K562 (cell line): ENCODE results near the gene HIRIP3. TPM values are rescaled to one million over a fixed set of nuclear protein-coding genes. Genes with fewer than 3 reads are reported as not detected.

Source experiments
- CREB1 ChIP-seq, 2 experiments: sonication (generic) in 1 of 2; formaldehyde crosslinking in 1 of 2; IDR thresholded peaks; 2 replicates each; pipeline versions ENCODE4 v1.6.1 to v1.8.0; 2012 to 2022; ENCODE audit warnings: inconsistent platforms in 1 of 2, mild to moderate bottlenecking in 1 of 2, missing genetic modification reagents in 1 of 2, moderate library complexity in 1 of 2
- CTBP1 ChIP-seq: fragments of 450-650 bp; IDR thresholded peaks from 2 replicates; pipeline ENCODE4 v1.6.1; 2016; ENCODE audit warnings: borderline replicate concordance
- ELF2 ChIP-seq: fragments of 250-450 bp; sonication (Bioruptor Pico); IDR thresholded peaks from 2 replicates; pipeline ENCODE4 v1.5.0; 2021; ENCODE audit warnings: mild to moderate bottlenecking
- KAT8 ChIP-seq: fragments of 450-650 bp; IDR thresholded peaks from 2 replicates; pipeline ENCODE4 v1.6.1; 2016; ENCODE audit warnings: low read depth, mild to moderate bottlenecking
- KDM2B ChIP-seq: fragments of 250-450 bp; sonication (Bioruptor Pico); IDR thresholded peaks from 2 replicates; pipeline ENCODE4 v1.8.0; 2021; ENCODE audit warnings: mild to moderate bottlenecking, moderate library complexity
- L3MBTL2 ChIP-seq: fragments of 450-650 bp; IDR thresholded peaks from 2 replicates; pipeline ENCODE4 v1.6.1; 2016; ENCODE audit warnings: mild to moderate bottlenecking, moderate library complexity
- MBD2 ChIP-seq: sonication (generic); IDR thresholded peaks from 2 replicates; pipeline ENCODE4 v1.6.1; 2016; ENCODE audit warnings: low read depth, borderline replicate concordance
- MCM2 ChIP-seq: fragments of 450-650 bp; IDR thresholded peaks from 2 replicates; pipeline ENCODE4 v1.6.1; 2017; ENCODE audit warnings: low read depth, mild to moderate bottlenecking
- MIER1 ChIP-seq: fragments of 450-650 bp; IDR thresholded peaks from 2 replicates; pipeline ENCODE4 v1.6.1; 2016; ENCODE audit warnings: antibody characterized with exemption, mild to moderate bottlenecking, low read depth
- MTA3 ChIP-seq: fragments of 450-650 bp; formaldehyde crosslinking; IDR thresholded peaks from 2 replicates; pipeline ENCODE4 v1.6.1; 2017; ENCODE audit warnings: mild to moderate bottlenecking, borderline replicate concordance
- PML ChIP-seq: IDR thresholded peaks from 2 replicates; pipeline ENCODE4 v1.6.1; 2012; ENCODE audit warnings: low read length, inconsistent platforms
- POLR2H ChIP-seq: IDR thresholded peaks from 2 replicates; pipeline ENCODE4 v1.6.1; 2016; ENCODE audit warnings: missing genetic modification characterization, low read depth, mild to moderate bottlenecking, control low read depth, missing compliant biosample characterization, moderate library complexity
- SIN3A ChIP-seq, 2 experiments: fragments of 150-350 bp in 1 of 2; IDR thresholded peaks; 2 replicates each; pipeline ENCODE4 v1.6.1; 2011 to 2016; ENCODE audit warnings: borderline replicate concordance in 2 of 2, low read depth in 2 of 2, low read length in 2 of 2, mild to moderate bottlenecking in 2 of 2, moderate library complexity in 2 of 2; ENCODE audit not compliant: control insufficient read depth in 1 of 2
- SMARCA4 ChIP-seq: fragments of 450-650 bp; IDR thresholded peaks from 2 replicates; pipeline ENCODE4 v1.6.1; 2016
- STAT5B ChIP-seq: fragments of 250-450 bp; sonication (Bioruptor Pico); IDR thresholded peaks from 2 replicates; pipeline ENCODE4 v1.8.0; 2021; ENCODE audit warnings: mild to moderate bottlenecking, inconsistent platforms
- TBP ChIP-seq: optimal IDR thresholded peaks from 2 replicates; pipeline ENCODE3; 2011; ENCODE audit warnings: low read depth, low read length, improper control_type of control experiment
- ZNF175 ChIP-seq: fragments of 200-800 bp; sonication (Bioruptor generic); IDR thresholded peaks from 2 replicates; pipeline ENCODE4 v1.6.1; 2016; ENCODE audit warnings: low read depth, mild to moderate bottlenecking, missing genetic modification characterization, missing compliant biosample characterization
- ZNF384 ChIP-seq: IDR thresholded peaks from 2 replicates; pipeline ENCODE4 v1.6.1; 2012; ENCODE audit warnings: low read depth, low read length, improper control_type of control experiment
- polyA plus RNA-seq, 8 experiments: library from polyadenylated mRNA; depleted of rRNA in 4 of 8; stranded (reverse) in 5 of 8; unstranded in 3 of 8; fragments of >200 nt; fragmentation: Nextera tagmentation in 2 of 8; fragmentation: Illumina TruSeq in 1 of 8; extraction: Ambion mirVana in 2 of 8; extraction: Trizol in 1 of 8; gene quantifications; 2 replicates each; pipeline versions ENCODE4 v1.2.1 to v1.2.3, GENCODE V29; 2011 to 2014; ENCODE audit warnings: inconsistent platforms in 1 of 8, missing spikeins in 1 of 8
- total RNA-seq, 7 experiments: library from RNA; depleted of rRNA in 6 of 7; stranded (reverse); fragments of >200 nt in 6 of 7; fragmentation: Illumina TruSeq in 2 of 7; extraction: Trizol in 2 of 7; gene quantifications; 2 replicates each; pipeline versions ENCODE4 v1.2.1 to v1.2.3, GENCODE V29; 2011 to 2021; ENCODE audit warnings: low replicate concordance in 1 of 7
- TF ChIP-seq, protein P1 (sequence below), 2 experiments: fragments of 450-650 bp; conservative IDR thresholded peaks; 2 replicates each; pipeline ENCODE4 v1.6.1; 2017; ENCODE audit warnings: mild to moderate bottlenecking in 2 of 2, moderate library complexity in 2 of 2
- TF ChIP-seq, protein P2 (sequence below), 3 experiments: fragments of 200-800 bp in 1 of 3; fragments of 250-450 bp in 1 of 3; fragments of 450-650 bp in 1 of 3; sonication (Bioruptor Pico) in 1 of 3; sonication (Bioruptor generic) in 1 of 3; formaldehyde crosslinking in 1 of 3; IDR thresholded peaks; 2 replicates each; pipeline versions ENCODE4 v1.6.1 to v1.8.0; 2016 to 2022; ENCODE audit warnings: mild to moderate bottlenecking in 2 of 3, missing genetic modification characterization in 2 of 3, missing compliant biosample characterization in 1 of 3, moderate library complexity in 1 of 3
- TF ChIP-seq, protein P3 (sequence below): fragments of 450-650 bp; IDR thresholded peaks from 2 replicates; pipeline ENCODE4 v1.6.1; 2016; ENCODE audit warnings: missing biosample characterization, missing genetic modification characterization

The HIRIP3 gene
- total and polyA plus RNA-seq, 9 of the 15 experiments (the other 6 are each of a cell fraction or from before 2014, with no cell fraction given): 3.3 to 38.2 (median 18.2) TPM

DNA sequence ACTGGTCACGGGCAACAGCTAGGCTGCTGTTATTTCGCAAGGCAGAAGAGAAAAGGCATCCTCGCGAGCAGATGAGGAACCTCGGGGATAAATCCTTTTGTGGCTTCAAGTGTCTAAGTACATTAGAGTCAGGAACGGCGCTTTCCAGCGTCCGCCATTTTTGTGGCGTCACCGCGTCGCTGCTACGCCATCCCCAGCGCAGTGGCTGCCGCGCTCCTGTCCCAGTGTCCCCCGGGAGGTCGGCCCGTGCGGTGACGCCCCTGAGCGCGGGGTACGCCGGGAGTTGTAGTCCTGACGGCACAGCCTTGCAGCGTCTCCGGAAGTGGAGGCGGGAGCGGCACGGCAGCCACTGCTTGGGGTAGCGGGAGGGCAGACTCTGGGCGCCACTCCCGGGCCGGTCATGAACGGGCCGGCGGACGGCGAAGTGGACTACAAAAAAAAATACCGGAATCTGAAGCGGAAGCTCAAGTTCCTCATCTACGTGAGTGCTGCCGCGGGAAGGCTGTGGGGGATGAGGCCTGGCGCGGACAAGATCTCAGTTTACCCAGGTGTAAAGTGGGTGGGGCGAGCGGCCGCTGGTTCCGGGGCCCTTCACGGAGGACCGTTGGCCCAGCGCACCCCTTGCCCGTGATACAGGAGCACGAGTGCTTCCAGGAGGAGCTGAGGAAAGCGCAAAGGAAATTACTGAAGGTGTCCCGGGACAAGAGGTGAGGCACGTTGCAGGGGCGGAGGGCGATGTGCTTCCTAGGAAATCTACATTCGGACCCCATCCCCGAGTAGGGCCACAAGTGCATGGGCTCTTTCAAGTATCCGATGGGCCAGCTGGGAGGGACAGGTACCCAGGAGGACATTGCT lies 721 bp upstream of the HIRIP3 start, which contains the start of gene INO80E (continued):
- TF ChIP-seq, protein P1, sequence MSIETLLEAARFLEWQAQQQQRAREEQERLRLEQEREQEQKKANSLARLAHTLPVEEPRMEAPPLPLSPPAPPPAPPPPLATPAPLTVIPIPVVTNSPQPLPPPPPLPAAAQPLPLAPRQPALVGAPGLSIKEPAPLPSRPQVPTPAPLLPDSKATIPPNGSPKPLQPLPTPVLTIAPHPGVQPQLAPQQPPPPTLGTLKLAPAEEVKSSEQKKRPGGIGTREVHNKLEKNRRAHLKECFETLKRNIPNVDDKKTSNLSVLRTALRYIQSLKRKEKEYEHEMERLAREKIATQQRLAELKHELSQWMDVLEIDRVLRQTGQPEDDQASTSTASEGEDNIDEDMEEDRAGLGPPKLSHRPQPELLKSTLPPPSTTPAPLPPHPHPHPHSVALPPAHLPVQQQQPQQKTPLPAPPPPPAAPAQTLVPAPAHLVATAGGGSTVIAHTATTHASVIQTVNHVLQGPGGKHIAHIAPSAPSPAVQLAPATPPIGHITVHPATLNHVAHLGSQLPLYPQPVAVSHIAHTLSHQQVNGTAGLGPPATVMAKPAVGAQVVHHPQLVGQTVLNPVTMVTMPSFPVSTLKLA (conservative IDR thresholded peaks at IDR 0.05): peak; percentile 79 to 87
- TF ChIP-seq ELF2 (CRISPR knock-in tag) (peak; percentile 77), PML (peak; percentile 66), ZNF175 (CRISPR knock-in tag) (peak; percentile 63; the same call in 1 of the 2 replicates), STAT5B (CRISPR knock-in tag) (no peak), POLR2H (tag) (peak; percentile 91), L3MBTL2 (no peak), SIN3A (IDR thresholded peaks at IDR 0.05; ENCODE audit: borderline replicate concordance in 2 of 2, control insufficient read depth in 1 of 2, low read depth in 2 of 2, low read length in 2 of 2) (peak in 1 of 2 experiments; percentile 58; a peak in 1 of 4 replicates), TBP (peak; percentile 87), CREB1 (IDR thresholded peaks at IDR 0.05) (peak; percentile 98), CREB1 (CRISPR knock-in tag; IDR thresholded peaks at IDR 0.05) (peak; percentile 96), CTBP1 (peak; percentile 69), KDM2B (CRISPR knock-in tag) (0 out of 2 replicates have a peak, but pooled peaks have one; percentile 3), MCM2 (no peak), MBD2 (peak; percentile 73), MIER1 (no peak), SMARCA4 (peak; percentile 17; the same call in 1 of the 2 replicates), MTA3 (peak; percentile 32; the same call in 1 of the 2 replicates), ZNF384 (0 out of 2 replicates have a peak, but pooled peaks have one; percentile 8), KAT8 (no peak)
- TF ChIP-seq, protein P2, sequence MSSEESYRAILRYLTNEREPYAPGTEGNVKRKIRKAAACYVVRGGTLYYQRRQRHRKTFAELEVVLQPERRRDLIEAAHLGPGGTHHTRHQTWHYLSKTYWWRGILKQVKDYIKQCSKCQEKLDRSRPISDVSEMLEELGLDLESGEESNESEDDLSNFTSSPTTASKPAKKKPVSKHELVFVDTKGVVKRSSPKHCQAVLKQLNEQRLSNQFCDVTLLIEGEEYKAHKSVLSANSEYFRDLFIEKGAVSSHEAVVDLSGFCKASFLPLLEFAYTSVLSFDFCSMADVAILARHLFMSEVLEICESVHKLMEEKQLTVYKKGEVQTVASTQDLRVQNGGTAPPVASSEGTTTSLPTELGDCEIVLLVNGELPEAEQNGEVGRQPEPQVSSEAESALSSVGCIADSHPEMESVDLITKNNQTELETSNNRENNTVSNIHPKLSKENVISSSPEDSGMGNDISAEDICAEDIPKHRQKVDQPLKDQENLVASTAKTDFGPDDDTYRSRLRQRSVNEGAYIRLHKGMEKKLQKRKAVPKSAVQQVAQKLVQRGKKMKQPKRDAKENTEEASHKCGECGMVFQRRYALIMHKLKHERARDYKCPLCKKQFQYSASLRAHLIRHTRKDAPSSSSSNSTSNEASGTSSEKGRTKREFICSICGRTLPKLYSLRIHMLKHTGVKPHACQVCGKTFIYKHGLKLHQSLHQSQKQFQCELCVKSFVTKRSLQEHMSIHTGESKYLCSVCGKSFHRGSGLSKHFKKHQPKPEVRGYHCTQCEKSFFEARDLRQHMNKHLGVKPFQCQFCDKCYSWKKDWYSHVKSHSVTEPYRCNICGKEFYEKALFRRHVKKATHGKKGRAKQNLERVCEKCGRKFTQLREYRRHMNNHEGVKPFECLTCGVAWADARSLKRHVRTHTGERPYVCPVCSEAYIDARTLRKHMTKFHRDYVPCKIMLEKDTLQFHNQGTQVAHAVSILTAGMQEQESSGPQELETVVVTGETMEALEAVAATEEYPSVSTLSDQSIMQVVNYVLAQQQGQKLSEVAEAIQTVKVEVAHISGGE (CRISPR knock-in tag; IDR thresholded peaks at IDR 0.05): peak in 2 of 3 experiments; percentile 61 to 79; a peak in 4 of 6 replicates
- TF ChIP-seq, protein P3, sequence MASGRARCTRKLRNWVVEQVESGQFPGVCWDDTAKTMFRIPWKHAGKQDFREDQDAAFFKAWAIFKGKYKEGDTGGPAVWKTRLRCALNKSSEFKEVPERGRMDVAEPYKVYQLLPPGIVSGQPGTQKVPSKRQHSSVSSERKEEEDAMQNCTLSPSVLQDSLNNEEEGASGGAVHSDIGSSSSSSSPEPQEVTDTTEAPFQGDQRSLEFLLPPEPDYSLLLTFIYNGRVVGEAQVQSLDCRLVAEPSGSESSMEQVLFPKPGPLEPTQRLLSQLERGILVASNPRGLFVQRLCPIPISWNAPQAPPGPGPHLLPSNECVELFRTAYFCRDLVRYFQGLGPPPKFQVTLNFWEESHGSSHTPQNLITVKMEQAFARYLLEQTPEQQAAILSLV (tag): no peak
